Measurements from ENCODE around the gene OGDHL. TPM values are rescaled to one million over a fixed set of nuclear protein-coding genes. Genes with fewer than 3 reads are reported as not detected.
A peak's percentile ranks its signal among the peaks of the same experiment; 100 is the strongest.
"Not testable (repeated sequence)": the region's sequence is repeated elsewhere in the genome, so short reads cannot be mapped to it uniquely, and the experiment has no call there.

Gene OGDHL
- total and polyA plus RNA-seq, 2 donors = 0.79 to 0.87 TPM

GRCh38 chr10:49740346-49741107 lies 21.6 kb downstream of the OGDHL start:
- WGBS = 86% methylated on average over 16 of the region's 16 CpGs
- Histone ChIP-seq H3K36me3 (ENCODE audit: insufficient read depth) (no peaks in the 10 kb centered on the region), H3K27ac (ENCODE audit: low read depth) (no peak overlapping the region), H3K4me1 (ENCODE audit: insufficient read depth) (no peaks in the 10 kb centered on the region), H3K4me3 (ENCODE audit: low read depth, low read length) (no peak overlapping the region)
- no peak for DNase-seq (ENCODE audit: extremely low spot score)

GRCh38 chr10:49739426-49739825 lies 22.7 kb downstream of the OGDHL start:
- H3K36me3 ChIP-seq (ENCODE audit: insufficient read depth) = no peaks in the 10 kb centered on the region
- no peaks in the 10 kb centered on the region for H3K4me1 ChIP-seq (ENCODE audit: insufficient read depth)
- no peak overlapping the region for H3K4me3 ChIP-seq (ENCODE audit: low read depth, low read length)
- DNase-seq (ENCODE audit: extremely low spot score) = no peak
- H3K27ac ChIP-seq (ENCODE audit: low read depth) = no peak overlapping the region
- WGBS = 81% methylated on average over 14 of the region's 14 CpGs

GRCh38 chr10:49738616-49739360 lies 23.3 kb downstream of the OGDHL start:
- Histone ChIP-seq H3K27ac (ENCODE audit: low read depth) (no peak overlapping the region), H3K36me3 (ENCODE audit: insufficient read depth) (no peaks in the 10 kb centered on the region), H3K4me1 (ENCODE audit: insufficient read depth) (no peaks in the 10 kb centered on the region), H3K4me3 (ENCODE audit: low read depth, low read length) (no peak overlapping the region)
- DNase-seq (ENCODE audit: extremely low spot score) = no peak
- 69% methylated on average over 10 of the region's 10 CpGs for WGBS

GRCh38 chr10:49737474-49738201 lies 24.5 kb downstream of the OGDHL start:
- H3K4me3 ChIP-seq (ENCODE audit: low read depth, low read length) = no peak overlapping the region
- no peaks in the 10 kb centered on the region for H3K4me1 ChIP-seq (ENCODE audit: insufficient read depth)
- 84% methylated on average over 19 of the region's 19 CpGs for WGBS
- no peak overlapping the region for H3K27ac ChIP-seq (ENCODE audit: low read depth)
- H3K36me3 ChIP-seq (ENCODE audit: insufficient read depth) = no peaks in the 10 kb centered on the region
- DNase-seq (ENCODE audit: extremely low spot score) = no peak

GRCh38 chr10:49736564-49737113 lies 25.5 kb downstream of the OGDHL start:
- Histone ChIP-seq H3K27ac (ENCODE audit: low read depth) (no peak overlapping the region), H3K4me3 (ENCODE audit: low read depth, low read length) (no peak overlapping the region), H3K36me3 (ENCODE audit: insufficient read depth) (no peaks in the 10 kb centered on the region), H3K4me1 (ENCODE audit: insufficient read depth) (no peaks in the 10 kb centered on the region)
- no peak for DNase-seq (ENCODE audit: extremely low spot score)
- 92% methylated on average over 5 of the region's 5 CpGs for WGBS

- Histone ChIP-seq H3K4me1 (ENCODE audit: insufficient read depth) (no peaks in the 10 kb centered on the region), H3K4me3 (ENCODE audit: low read depth, low read length) (no peak overlapping the region), H3K27ac (ENCODE audit: low read depth) (no peak overlapping the region), H3K36me3 (ENCODE audit: insufficient read depth) (no peaks in the 10 kb centered on the region)
- WGBS = 91% methylated on average over 23 of the region's 23 CpGs
- DNase-seq (ENCODE audit: extremely low spot score) = no peak
Observed at GRCh38 chr10:49735848-49736563, 26.1 kb downstream of the OGDHL start.

- no peaks in the 10 kb centered on the region for H3K36me3 ChIP-seq (ENCODE audit: insufficient read depth)
- 53% methylated on average over 11 of the region's 11 CpGs for WGBS
- no peak overlapping the region for H3K4me3 ChIP-seq (ENCODE audit: low read depth, low read length)
- no peak overlapping the region for H3K27ac ChIP-seq (ENCODE audit: low read depth)
- no peaks in the 10 kb centered on the region for H3K4me1 ChIP-seq (ENCODE audit: insufficient read depth)
- DNase-seq (ENCODE audit: extremely low spot score) = no peak
Observed at GRCh38 chr10:49735161-49735560, 27.0 kb downstream of the OGDHL start.

- 63% methylated on average over 10 of the region's 10 CpGs for WGBS
- DNase-seq (ENCODE audit: extremely low spot score) = peak; percentile 8
Observed at GRCh38 chr10:49734676-49735075, 27.4 kb downstream of the OGDHL start.

GRCh38 chr10:49733866-49734265 lies 28.3 kb downstream of the OGDHL start:
- WGBS = 66% methylated on average over 7 of the region's 7 CpGs
- Histone ChIP-seq H3K27ac (ENCODE audit: low read depth) (no peak overlapping the region), H3K4me1 (ENCODE audit: insufficient read depth) (no peaks in the 10 kb centered on the region), H3K36me3 (ENCODE audit: insufficient read depth) (no peaks in the 10 kb centered on the region), H3K4me3 (ENCODE audit: low read depth, low read length) (no peak overlapping the region)
- DNase-seq (ENCODE audit: extremely low spot score) = no peak

More at GRCh38 chr10:49734676-49735075, 27.4 kb downstream of the OGDHL start:
- Histone ChIP-seq H3K36me3 (ENCODE audit: insufficient read depth) (no peaks in the 10 kb centered on the region), H3K4me3 (ENCODE audit: low read depth, low read length) (no peak overlapping the region), H3K4me1 (ENCODE audit: insufficient read depth) (no peaks in the 10 kb centered on the region), H3K27ac (ENCODE audit: low read depth) (no peak overlapping the region)

GRCh38 chr10:49726593-49726992 lies 35.5 kb downstream of the OGDHL start:
- DNase-seq (ENCODE audit: extremely low spot score) = no peak
- H3K4me3 ChIP-seq (ENCODE audit: low read depth, low read length) = no peak overlapping the region
- 50% methylated on average over 2 of the region's 2 CpGs for WGBS
- no peaks in the 10 kb centered on the region for H3K4me1 ChIP-seq (ENCODE audit: insufficient read depth)
- no peak overlapping the region for H3K27ac ChIP-seq (ENCODE audit: low read depth)
- H3K36me3 ChIP-seq (ENCODE audit: insufficient read depth) = no peaks in the 10 kb centered on the region

GRCh38 chr10:49715157-49715556 lies 47.0 kb downstream of the OGDHL start:
- 92% methylated on average over 7 of the region's 7 CpGs for WGBS
- not testable (repeated sequence) for H3K36me3 ChIP-seq (ENCODE audit: insufficient read depth)

GRCh38 chr10:49713266-49713665 lies 48.9 kb downstream of the OGDHL start:
- H3K4me3 ChIP-seq (ENCODE audit: low read depth, low read length) = no peak overlapping the region
- no peak for DNase-seq (ENCODE audit: extremely low spot score)
- H3K4me1 ChIP-seq (ENCODE audit: insufficient read depth) = no peaks in the 10 kb centered on the region
- H3K36me3 ChIP-seq (ENCODE audit: insufficient read depth) = no peaks in the 10 kb centered on the region
- H3K27ac ChIP-seq (ENCODE audit: low read depth) = no peak overlapping the region
- WGBS = 82% methylated on average over 5 of the region's 5 CpGs

More at GRCh38 chr10:49715157-49715556, 47.0 kb downstream of the OGDHL start:
- not testable (repeated sequence) for H3K4me3 ChIP-seq (ENCODE audit: low read depth, low read length); H3K4me1 ChIP-seq (ENCODE audit: insufficient read depth); H3K27ac ChIP-seq (ENCODE audit: low read depth); DNase-seq (ENCODE audit: extremely low spot score)

- no peak overlapping the region for H3K4me3 ChIP-seq (ENCODE audit: low read depth, low read length)
- no peak overlapping the region for H3K27ac ChIP-seq (ENCODE audit: low read depth)
- H3K4me1 ChIP-seq (ENCODE audit: insufficient read depth) = no peaks in the 10 kb centered on the region
- WGBS = 55% methylated on average over 8 of the region's 8 CpGs
- no peaks in the 10 kb centered on the region for H3K36me3 ChIP-seq (ENCODE audit: insufficient read depth)
- no peak for DNase-seq (ENCODE audit: extremely low spot score)
Observed at GRCh38 chr10:49711481-49711880, 50.6 kb downstream of the OGDHL start.
